HUDEP-2 (cell line): Measurements from ENCODE around the gene MYCN.

ENCODE experiments used
- DNase-seq, 76 experiments: peaks; one replicate each; lab custom pipeline; 2025; ENCODE audit not compliant: unreplicated experiment in 76 of 76; lab: John Stamatoyannopoulos, UW

The MYCN gene

DNA sequence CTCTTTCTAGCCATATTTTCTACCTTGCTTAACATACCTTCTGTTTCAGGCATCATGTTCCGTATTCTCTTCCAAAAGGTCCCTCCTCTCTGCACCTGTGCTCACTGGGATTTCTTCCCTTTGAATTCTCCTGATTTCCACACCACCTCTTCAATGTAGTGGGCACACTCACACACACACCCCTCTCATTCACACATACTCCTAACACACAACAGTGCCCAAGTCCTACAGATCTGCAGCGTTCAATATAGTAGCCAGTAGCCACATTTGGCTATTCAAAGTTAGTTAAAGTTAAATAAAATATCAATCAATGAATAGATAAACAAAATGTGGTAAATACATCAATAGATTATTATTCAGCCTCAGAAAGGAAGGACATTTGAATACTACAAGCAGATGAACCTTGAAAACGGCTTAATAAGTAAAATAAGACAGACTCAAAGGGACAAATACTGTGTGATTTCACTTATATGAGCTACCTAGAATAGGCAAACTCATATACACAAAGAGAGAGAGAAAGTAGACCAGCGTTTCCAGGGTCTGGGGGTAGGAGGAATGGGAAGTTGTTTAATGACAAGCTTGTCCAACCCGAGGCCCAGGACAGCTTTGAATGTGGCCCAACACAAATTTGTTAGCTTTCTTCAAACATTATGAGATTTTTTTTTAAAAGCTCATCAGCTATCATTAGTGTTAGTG is 34.4 kb downstream of the MYCN start:
- no peak for DNase-seq

DNA sequence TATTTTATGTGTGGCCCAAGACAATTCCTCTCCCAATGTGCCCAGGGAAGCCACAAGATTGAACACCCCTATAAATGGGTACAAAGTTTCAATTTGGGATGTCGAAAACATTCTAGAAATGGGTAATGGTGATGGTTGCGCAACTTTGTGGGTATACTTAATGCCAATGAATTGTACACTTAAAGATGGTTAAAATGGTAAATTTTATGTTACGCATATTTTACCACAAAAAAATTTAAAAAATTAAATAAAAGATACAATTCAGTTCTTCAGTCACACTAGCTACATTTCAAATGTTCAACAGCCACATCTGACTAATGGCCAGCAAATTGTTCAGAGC is 34.9 kb downstream of the MYCN start:
- DNase-seq = no peak

DNA sequence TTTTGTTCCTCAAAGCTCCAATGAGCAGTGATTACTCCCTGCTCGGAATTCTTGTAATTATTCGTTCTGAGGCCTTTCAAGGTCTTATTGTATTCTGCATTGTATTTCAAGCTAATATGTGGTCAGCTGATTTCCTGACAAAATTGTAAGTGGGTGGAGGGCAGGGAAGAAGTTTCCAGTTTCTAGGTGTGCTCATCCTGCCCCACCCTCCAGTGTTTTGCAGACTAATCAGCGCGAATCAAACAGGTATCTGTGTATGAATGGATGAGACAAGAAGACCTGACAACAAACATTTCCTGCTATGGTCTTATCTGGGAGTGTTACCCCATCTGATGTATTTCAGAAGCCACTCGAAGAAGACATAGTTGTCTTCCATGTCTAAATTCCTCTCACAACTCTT is 35.3 kb downstream of the MYCN start:
- no peak for DNase-seq

DNA sequence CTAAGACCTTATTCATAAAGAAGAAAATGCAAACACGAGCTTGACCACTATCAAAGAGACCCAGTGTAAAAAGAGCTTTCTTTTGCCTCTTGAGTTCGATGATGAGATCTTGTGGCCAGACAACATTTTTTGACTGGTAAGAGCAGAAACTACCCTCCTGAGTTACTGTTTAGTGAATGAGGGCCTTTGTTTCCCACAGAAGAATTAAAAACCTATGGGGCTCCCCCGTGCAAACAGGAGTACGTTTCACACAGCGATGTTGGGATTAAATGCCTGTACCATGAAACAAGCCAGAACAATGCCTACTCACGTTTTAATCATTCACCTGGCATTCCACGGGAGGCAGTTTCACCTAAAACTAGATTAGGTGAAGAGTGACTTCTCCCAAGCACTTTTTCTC is 36.0 kb downstream of the MYCN start:
- no peak for DNase-seq

DNA sequence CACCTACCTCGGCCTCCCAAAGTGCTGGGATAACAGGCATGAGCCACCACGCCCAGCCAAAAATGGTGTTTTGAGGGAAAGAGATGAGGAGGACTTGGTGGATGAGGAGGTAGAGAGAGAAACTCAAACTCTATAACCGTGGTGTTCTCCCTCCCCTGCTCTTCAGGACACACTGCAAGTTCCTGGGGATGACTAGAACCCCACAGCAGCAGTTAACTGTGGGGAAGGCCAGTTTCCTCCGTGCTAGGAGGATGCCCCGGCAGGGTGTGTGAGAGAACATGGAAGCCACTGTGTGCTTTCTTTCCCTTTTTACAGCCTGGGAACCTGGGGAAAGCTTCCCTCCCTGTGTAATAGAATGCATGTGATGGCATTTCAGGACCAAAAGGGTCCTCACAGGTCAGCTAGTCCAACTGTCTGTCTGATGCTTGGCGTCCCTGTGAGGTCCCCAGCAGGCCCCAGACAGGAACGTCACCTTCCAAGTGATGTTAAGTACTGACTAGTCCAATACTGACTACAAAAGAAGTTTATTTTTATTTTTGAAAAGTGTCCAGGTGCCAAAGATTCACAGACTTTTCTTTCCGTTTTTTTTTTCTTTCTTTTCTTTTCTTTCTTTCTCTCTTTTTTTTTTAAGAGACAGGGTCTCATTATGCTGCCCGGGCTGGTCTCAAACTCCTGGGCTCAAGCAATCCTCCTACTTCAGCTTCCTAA is 38.9 kb downstream of the MYCN start:
- no peak for DNase-seq

DNA sequence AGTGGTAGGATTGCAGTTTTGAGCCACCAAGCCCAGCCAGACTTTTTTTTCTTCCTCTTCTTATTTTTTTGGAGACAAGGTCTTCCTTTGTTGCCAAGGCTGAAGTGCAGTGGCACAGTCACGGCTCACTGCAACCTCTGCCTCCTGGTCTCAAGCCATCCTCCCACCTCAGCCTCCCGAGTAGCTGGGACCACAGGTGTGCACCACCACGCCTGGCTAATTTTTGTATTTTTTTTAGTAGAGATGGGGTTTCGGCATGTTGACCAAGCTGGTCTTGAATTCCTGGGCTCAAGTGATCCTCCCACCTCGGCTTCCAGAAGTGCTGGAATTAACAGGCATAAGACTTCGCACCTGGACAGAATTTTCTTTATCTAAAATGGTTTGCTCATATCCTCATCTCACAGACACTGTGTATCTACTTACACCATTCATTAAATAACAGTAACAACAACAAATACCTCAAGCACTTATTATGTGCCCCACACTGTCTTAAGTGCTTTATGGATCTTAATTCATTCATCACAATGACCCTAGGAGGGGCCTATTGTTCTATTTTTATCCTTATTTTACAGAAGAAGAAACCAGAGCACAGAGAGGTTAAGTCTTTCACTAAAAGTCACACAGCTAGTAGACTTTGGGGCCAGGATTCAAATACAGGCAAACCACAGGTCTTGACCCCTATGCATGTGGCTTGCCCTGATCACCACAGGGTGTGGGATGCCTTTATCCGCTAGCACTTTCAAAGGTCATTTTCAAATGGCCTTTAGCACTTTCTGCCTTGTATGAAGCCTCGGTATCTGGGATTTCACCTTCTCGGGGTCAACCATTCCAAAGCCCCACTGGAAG is 39.6 kb downstream of the MYCN start:
- no peak for DNase-seq

DNA sequence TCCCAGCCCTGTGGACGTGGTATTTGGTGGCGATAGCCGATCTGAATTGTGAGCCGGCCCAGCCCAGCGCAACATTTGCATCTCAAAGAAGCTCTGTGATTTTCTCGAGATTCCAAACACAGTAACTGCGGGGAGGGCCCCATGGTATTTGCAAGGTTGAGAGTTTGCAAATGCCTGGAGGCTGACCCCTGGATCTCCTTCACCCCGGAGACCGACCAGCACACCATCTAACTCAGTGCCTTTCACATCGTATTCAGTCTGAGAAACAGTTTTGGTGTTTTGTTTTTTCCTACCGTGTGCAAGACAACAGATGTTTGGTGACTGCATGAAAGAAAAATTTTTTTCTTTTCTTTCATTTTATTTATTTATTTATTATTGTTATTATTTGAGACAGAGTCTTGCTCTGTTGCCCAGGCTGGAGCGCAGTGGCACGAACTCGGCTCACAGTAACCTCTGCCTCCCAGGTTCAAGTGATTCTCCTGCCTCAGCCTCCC is 40.3 kb downstream of the MYCN start:
- DNase-seq = no peak

DNA sequence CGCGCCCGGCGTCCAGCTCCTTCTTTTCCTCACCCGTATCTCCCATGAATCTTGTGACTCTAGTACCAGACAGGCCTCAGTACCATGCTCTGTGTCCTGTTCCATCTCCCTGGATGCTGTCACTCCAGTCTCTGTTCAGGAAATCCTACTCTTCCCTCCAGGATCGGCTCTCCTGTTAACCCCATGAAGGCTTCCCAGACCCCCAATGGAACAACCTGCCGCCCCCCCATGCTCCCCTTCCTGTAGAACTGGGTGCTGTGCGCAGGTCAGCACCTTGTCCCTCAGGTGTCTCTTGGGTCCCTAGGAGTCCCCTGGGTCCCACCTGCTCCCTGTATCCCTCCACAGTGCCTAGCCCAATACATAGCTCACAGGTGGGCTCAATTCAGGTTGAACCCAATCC is 41.3 kb downstream of the MYCN start:
- DNase-seq = no peak

DNA sequence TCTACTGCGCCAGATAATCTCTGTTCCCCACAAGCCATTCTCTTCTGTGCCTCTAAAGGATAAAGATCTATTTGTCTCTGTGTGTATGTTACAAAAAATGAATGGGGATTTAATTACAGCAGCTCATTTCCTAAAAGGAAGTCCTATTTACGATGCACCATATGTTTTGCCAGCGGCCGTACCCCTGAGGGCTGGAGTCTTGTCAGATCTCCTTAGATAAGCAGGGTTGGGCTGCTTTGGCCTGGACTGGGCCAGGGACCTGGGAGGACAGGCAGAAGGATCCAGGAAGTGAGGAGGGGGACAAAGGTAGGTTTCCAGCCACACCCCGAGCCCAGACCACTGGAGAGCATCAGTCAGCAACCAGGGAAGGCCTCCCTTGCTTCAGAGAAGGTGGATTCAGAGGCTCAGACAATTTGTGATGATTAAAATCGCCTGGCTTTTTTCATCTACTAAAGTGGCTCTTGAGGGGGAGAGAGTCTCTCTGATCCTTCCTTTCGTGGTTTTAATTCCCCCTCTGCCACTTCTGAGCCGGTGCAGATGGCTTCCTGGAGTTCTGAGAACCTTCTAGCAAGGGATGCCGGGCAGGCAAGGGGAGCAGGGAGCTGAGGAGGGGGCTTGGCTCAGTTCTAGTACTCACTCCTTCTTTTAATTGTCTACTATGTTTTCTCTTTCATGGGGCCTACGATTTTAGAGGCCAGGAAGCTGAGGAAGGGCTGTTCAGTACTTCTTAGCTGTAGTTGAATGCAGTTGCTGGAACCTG is 42.1 kb downstream of the MYCN start:
- DNase-seq = no peak

DNA sequence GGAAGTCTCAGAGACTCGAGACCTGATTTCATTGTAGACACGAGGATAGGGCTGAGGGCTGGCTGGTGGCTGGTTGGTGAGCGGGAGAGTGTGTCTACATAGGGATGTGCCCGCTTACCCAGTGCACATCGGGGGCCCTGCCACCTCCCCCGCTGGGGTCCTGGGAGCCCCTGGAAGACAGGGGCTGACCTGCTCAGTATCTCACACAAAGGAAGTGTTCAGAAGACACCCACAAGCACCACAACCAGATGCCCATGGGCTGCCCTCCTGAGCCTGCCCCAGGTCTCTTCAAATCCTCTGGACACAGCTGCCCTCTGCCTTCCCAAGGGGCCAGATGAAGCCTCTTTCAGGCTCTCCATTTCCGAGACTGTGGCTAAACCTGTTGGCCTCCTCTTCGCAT is 43.1 kb downstream of the MYCN start:
- DNase-seq = no peak

DNA sequence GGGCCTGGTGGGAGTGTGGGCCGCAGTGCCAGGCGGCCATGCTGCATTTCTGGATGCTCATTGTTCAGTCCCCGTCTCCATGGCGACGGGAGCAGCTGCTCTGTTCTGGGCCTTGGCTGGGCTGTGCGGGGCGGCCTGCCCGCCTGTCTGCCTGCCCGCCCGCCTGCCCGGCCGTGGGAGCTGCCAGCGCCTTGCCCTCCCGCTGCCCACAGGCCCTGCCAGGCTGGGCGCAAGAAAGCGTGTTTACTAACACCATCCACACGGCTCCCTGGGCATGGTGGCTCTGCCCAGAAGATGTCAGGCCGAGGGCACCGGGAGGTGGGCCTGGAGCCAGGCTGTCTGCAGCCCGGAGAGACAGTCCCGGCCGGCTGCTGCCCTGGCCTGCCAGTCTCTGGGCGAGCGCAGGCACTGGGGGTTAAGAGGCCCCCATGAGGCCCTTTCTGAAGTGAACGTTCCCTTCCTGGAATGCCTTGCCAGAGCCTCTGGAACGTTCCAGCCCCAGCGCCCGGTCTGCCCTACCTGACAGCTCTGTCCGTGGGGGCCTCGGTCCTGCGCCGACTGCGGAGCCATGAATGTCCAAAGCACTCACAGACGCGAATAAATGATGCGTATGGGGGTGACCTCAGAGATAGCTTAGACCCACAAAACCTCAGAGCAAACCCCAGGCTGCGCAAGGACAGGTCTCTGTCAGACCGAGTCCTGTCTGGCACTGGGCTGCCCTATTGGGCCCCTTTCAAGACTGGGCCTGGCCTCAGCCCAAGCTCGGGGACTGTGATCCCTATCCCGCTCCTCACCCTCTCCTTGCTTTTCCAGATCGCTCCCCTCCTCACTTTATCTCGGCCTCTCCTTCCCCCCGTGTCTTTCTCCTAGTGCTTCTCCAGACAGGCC is 44.3 kb downstream of the MYCN start:
- no peak for DNase-seq

DNA sequence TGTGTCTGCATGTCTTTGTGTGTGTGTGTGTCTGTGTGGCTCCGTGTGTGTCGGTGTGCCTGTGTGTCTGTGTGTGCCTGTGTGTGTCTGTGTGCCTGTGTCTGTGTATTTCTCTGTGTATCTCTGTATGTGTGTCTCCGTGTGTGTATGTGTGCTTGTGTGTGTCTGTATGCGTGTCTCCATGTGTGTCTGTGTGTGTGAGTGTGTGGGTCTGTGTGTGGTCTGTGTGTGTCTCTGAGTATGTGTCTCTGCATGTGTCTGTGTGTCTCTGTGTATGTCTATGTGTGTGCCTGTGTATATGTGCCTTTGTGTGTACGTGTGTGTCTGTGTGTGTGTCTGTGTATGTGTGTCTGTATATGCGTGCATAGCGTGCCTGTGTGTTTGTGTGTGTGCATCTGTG is 45.2 kb downstream of the MYCN start:
- no peak for DNase-seq

DNA sequence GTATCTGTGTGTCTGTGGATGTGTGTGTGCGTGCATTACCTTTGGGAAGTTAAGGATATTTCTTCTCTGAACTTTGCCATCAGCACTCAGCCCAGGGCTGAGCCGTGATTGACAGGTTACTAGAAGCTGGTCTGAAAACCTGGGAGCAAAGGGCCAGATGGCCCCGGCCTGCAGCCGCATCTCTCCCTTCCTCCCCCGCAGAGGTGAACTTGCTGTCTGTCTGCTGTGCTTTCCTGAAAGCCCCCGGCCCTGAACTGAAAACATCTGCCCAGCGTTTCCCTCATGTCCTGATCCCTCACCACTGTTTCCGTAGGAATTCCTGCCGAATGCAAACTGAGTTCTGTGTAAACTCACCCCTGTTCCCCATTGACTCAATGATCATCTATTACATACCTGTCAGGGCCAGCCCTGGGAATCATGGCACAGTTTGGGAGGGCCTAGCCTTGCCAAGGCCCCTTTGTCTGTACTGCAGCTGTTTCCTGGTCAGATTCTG is 45.8 kb downstream of the MYCN start:
- DNase-seq = no peak

DNA sequence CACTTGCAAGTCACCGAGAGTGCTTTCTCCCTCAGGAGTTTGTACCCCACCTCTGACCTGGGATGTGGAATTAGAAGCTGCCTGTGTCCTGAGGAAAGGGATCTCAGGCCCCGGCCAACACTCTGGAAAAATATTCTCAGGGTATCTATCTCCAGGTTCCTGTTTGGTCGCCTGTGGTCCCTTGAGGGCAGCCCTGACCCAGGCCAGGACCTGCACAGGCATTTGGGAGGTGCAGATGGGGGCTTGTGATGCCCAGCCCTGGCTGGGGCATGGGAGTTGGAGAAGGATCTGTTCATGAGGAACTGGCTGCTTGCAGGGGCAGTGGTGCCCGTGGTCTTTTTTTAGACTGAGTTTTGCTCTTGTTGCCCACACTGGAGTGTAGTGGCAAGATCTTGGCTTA is 46.3 kb downstream of the MYCN start:
- DNase-seq = no peak

DNA sequence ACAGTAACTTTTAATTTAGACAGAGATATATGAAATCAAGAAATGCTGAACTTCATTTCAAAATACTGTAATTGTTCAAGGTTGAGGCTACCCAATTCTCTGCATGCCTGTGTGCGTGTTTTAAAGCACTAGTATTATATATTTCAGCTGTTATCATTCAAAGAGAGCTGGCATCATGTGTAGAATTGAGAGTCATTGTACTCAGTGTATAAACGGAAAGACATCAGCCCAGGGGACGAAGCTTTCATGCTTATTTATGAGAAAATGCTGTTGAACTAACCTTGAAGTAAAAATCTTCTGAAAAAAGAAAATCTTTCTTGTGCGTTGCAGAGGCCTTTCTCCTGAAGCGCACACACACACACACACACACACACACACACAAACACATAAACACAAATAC is 48.4 kb downstream of the MYCN start:
- DNase-seq = no peak

DNA sequence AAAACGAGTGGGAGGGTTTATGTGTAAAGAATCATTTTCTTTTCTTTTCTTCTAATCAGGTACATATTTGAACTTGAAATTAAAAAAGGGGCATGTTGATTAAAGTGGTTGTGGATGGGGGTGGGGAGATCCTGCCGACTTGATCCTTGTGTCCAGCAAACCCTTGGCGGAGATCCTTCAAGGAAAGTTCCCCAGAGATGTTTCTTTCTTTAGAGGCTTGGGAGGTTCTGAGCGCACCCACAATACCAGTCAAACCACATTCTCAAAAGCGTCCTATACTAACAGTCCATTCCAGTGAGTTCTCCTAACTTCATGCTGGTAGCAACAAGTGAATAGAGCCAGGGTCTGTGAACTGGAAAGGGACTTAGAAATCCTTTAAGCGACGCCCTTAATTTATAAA is 49.2 kb downstream of the MYCN start:
- no peak for DNase-seq

DNA sequence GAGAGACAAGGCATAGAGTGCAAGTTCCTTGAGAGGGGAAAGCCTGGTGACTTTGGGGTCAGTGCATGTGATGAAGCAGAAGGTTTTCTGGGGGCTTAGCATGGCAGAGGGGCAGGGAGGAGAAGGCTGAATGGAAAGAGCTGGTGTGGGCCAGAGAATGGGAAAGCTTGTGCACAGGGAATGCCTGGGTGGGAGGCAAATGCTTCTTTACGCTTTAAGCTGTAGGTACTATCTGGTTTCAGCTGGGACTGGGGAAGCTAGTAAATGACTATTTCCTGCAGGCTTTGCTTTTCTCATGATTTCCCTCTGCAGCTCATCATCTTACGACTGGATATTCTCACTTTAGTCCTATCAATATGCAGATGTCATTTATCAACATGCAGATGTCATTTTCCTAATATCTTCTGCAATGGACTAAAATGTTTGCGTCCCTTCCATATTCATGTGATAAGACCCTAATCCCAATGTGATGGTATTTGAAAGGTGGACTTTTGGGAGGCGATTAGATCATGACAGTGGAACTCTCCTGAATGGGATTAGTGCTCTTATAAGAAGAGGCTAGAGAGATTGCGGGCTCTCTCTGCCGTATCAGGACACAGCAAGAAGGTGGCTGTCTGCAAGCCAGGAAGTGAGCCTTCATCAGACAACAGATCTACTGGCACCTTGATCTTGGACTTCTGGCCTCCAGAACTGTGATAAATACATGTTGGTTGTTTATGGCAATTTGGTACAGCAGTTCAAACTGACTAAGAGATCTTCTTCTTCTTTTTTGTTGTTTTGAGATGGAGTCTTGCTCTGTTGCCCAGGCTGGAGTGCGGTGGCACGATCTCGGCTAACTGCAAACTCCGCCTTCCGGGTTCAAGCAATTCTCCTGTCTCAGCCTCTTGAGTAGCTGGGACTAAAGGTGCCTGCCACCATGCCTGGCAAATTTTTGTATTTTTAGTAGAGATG is 50.1 kb downstream of the MYCN start:
- DNase-seq = no peak

DNA sequence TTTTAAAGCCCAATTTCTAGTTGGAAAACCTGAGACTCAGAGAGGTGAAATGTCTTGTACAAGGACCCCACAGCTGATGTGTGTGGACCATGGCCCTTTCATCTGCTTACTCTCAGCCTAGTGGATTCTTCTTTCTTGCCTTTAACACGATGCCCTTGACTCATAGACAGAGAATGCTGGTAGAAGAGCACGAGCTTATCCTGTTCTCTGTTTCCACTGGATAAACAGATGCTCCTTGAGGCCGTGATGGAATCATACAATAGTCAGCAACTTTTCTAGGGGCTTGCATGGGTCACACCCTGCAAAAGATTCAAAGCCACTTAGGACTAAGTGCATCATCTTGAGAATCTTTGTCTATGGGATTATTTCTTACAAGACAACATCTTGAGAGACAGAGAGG is 50.9 kb downstream of the MYCN start:
- DNase-seq = no peak
